GM12873 (cell line): Measurements from ENCODE around the gene FRMD4A.

ENCODE experiments used
- CTCF ChIP-seq: IDR thresholded peaks from 2 replicates; pipeline ENCODE4 v1.5.1; 2012; ENCODE audit warnings: low read depth, mild to moderate bottlenecking, moderate library complexity, low read length, control low read depth; ENCODE audit not compliant: insufficient read depth; ENCODE audit errors: missing control alignments

FRMD4A gene

DNA sequence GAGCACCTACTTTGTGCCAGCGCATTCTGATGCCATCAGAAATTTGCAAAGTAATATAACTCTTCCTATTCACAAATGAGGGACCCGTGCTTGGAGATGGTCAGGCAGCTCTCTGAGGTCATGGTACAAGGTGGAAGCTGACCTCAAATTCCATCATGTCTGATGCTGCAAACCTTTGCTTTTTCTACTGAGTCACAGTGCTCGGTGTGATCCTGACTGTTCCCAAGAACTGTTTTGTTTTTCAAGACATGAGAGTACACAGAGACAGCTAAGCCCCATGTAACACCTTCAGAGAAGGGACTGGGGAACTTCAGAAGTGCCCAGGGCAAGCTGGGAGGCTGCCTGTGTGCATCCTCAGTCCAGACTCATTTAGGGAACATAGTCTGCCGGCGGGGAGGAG lies 111.3 kb downstream of the FRMD4A start:
- no peak for TF ChIP-seq CTCF

DNA sequence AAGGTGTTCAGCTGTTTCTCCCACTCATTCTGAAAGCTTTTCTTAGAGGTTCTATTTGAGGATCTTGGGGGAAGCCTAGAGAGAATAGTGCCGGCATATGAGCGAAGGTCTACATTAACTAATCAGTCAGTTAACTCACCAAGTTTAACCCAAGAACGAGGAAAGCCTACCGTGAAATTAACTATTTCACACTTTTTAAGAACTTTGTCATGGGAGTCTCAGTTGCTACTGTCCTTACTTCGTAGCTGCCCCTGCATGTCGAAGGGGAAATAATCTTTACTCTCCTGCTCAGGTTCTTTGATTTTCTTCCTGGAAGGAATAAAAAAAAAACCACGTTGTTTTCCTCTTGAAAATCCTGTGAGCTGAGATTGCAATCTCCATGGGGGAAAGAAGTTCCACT lies 115.1 kb downstream of the FRMD4A start:
- TF ChIP-seq CTCF = no peak

DNA sequence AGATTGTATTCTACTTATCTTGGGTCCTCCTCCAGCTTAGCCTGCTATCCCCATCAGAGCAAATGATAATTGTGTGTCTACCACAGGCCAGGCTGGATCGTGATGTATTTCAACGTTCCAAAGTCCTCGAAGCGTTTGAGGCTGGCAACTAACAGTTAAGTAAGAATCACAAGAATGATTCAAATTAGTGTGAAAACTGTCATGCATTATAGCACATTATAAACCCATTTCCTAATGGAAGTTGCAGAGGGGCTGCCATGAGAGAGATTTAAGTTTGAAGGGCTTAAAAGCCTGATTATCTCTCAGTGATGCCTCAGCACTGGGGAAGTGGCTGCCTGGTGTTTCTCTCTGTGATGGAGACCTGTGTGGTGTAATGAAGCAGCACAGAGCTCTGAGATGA lies 119.1 kb downstream of the FRMD4A start:
- TF ChIP-seq CTCF = no peak

GRCh38 chr10:14208231-14208630 lies 122.5 kb downstream of the FRMD4A start:
- TF ChIP-seq CTCF = no peak

DNA sequence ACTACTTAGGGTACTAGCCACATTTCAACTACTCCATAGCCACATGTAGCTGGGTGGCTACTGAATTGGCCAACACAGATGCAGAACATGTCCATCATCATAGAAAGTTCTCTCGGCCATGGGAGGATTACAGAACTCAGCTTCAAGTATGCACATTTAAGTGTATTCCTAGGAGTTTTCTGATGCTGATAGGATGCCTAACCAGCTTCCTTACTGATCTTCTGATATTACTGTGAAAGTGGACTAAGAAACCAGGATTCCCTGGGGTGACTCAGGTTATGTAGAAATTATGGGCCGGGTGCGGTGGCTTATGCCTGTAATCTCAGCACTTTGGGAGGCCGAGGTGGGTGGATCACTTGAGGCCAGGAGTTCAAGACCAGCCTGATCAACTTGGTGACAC lies 125.5 kb downstream of the FRMD4A start:
- no peak for TF ChIP-seq CTCF

- TF ChIP-seq CTCF = peak; percentile 66
Measured at GRCh38 chr10:14200698-14201544, 129.8 kb downstream of the FRMD4A start.

DNA sequence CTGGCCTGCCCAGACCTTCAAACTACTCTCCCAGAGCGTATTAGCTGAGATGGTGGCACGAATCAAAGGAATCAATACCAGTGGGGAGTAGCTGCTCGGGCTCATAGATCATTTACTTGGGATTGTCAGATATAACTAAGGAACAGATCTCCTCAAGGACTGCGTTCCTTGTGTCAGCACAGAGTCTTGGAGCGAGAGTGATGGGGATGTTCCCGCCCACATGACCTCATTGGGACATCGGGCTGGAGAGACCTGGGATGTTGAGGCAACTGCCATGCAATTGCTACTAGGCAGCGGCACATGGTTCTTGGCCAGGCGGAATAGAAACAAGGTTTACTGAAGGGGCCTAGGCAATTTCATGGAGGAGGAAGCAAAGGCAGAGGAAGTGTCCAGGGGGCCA lies 132.6 kb downstream of the FRMD4A start:
- no peak for TF ChIP-seq CTCF
